HepG2 (cell line): Measurements from ENCODE around the gene GATA3. TPM values are rescaled to one million over a fixed set of nuclear protein-coding genes. Genes with fewer than 3 reads are reported as not detected.

Experiments used
- ATAC-seq: fragments of 200-7000 bp; cut with Tn5 transposase; 3 replicates; pipeline ENCODE4 v1.9.1; 2020; ENCODE audit warnings: mild to moderate bottlenecking, moderate library complexity
- BruUV-seq: library from RNA; stranded (reverse); fragments of 400-500 nt; replicated peaks from 2 replicates; lab custom pipeline; 2021; lab: Mats Ljungman, UMichigan
- CTCF ChIA-PET: fragments of 300-600 bp; formaldehyde crosslinking; extraction: SDS; loops from one replicate; lab custom pipeline; 2021; ENCODE audit warnings: low total read pairs, inconsistent platforms, low intra/inter-chr PET ratio; lab: Yijun Ruan, JAX
- POLR2A ChIA-PET: fragments of 350-600 bp; sonication (Branson Sonifier 250); formaldehyde crosslinking; loops from one replicate; lab custom pipeline; 2020; ENCODE audit warnings: antibody characterized with exemption, inconsistent platforms; lab: Yijun Ruan, JAX
- DNase-seq: peaks from one replicate; pipeline ENCODE4 v3.0.0-alpha.2; 2015; ENCODE audit warnings: low spot score
- FAIRE-seq: peaks from 3 replicates; lab custom pipeline; 2011; peaks lifted over from hg19 to GRCh38; lab: Jason Lieb, UNC
- H2AFZ ChIP-seq: one replicate; pipeline ENCODE4 v1.6.1; 2011; ENCODE audit warnings: low read length, inconsistent platforms
- H3K27ac ChIP-seq: fragments of 300-600 bp; 3 replicates; pipeline ENCODE4 v1.8.0; 2011; ENCODE audit warnings: mixed run types, mild to moderate bottlenecking, mixed read lengths, low read length, inconsistent platforms; ENCODE audit not compliant: insufficient read depth; ENCODE audit errors: extremely low read length
- H3K27me3 ChIP-seq, 2 experiments: fragments of 200-600 bp in 1 of 2; 2 replicates in 1 of 2; 3 replicates in 1 of 2; pipeline versions ENCODE4 v1.6.0 to v1.8.0; 2011; ENCODE audit warnings: low read length in 2 of 2, mild to moderate bottlenecking in 2 of 2, moderate library complexity in 2 of 2, inconsistent platforms in 1 of 2; ENCODE audit not compliant: insufficient read depth in 2 of 2, control insufficient read depth in 1 of 2
- H3K36me3 ChIP-seq, 2 experiments: fragments of 200-600 bp in 1 of 2; replicated peaks in 1 of 2; 2 replicates in 1 of 2; 3 replicates in 1 of 2; pipeline versions ENCODE4 v1.5.1 to v1.8.0; 2011; ENCODE audit warnings: low read length in 2 of 2, inconsistent platforms in 1 of 2; ENCODE audit not compliant: insufficient read depth in 2 of 2, control insufficient read depth in 1 of 2
- H3K4me1 ChIP-seq: 2 replicates; pipeline ENCODE4 v1.5.1; 2012; ENCODE audit warnings: low read length, inconsistent platforms; ENCODE audit not compliant: insufficient read depth
- H3K4me2 ChIP-seq: 2 replicates; pipeline ENCODE4 v1.6.0; 2011; ENCODE audit warnings: low read depth, low read length, inconsistent platforms
- H3K4me3 ChIP-seq, 3 experiments: fragments of 200-600 bp in 1 of 3; sonication (generic), shearing (Covaris generic) in 1 of 3; replicated peaks in 1 of 3; 2 replicates each; pipeline ENCODE4 v1.5.1; 2011 to 2016; ENCODE audit warnings: low read length in 3 of 3, inconsistent platforms in 2 of 3, low read depth in 2 of 3, mild to moderate bottlenecking in 2 of 3, control low read depth in 1 of 3, mixed read lengths in 1 of 3; ENCODE audit not compliant: insufficient read depth in 1 of 3
- H3K79me2 ChIP-seq: one replicate; pipeline ENCODE4 v1.6.1; 2011; ENCODE audit warnings: low read length, inconsistent platforms; ENCODE audit not compliant: insufficient read depth
- H3K9ac ChIP-seq: 2 replicates; pipeline ENCODE4 v1.6.0; 2011; ENCODE audit warnings: mild to moderate bottlenecking, low read depth, low read length, inconsistent platforms; ENCODE audit not compliant: insufficient read depth
- H3K9me3 ChIP-seq: 2 replicates; pipeline ENCODE4 v1.5.1; 2012; ENCODE audit warnings: mild to moderate bottlenecking, low read length
- H4K20me1 ChIP-seq: 2 replicates; pipeline ENCODE4 v1.6.0; 2011; ENCODE audit warnings: inconsistent platforms, mild to moderate bottlenecking, low read length, moderate library complexity; ENCODE audit not compliant: insufficient read depth
- BORCS8-MEF2B ChIP-seq: sonication (generic); formaldehyde crosslinking; IDR thresholded peaks from 2 replicates; pipeline ENCODE4 v1.8.0; 2022; ENCODE audit warnings: mild to moderate bottlenecking, missing genetic modification reagents
- GATAD2A ChIP-seq: IDR thresholded peaks from 2 replicates; pipeline ENCODE4 v1.6.1; 2016
- HNRNPK ChIP-seq: fragments of 200-400 bp; formaldehyde crosslinking; IDR thresholded peaks from 2 replicates; pipeline ENCODE4 v1.6.1; 2018; ENCODE audit warnings: low read length, low read depth, moderate library complexity, mild to moderate bottlenecking; ENCODE audit not compliant: poor library complexity, severe bottlenecking
- MAZ ChIP-seq, 2 experiments: sonication (generic) in 1 of 2; formaldehyde crosslinking in 1 of 2; IDR thresholded peaks; 2 replicates each; pipeline versions ENCODE4 v1.5.0 to v1.6.1; 2012 to 2020; ENCODE audit warnings: low read depth in 2 of 2, mild to moderate bottlenecking in 2 of 2, borderline replicate concordance in 1 of 2, improper control_type of control experiment in 1 of 2, low read length in 1 of 2, missing genetic modification reagents in 1 of 2, moderate library complexity in 1 of 2
- MZF1 ChIP-seq: sonication (generic); formaldehyde crosslinking; IDR thresholded peaks from 2 replicates; pipeline ENCODE4 v1.8.1; 2023; ENCODE audit warnings: mild to moderate bottlenecking, missing genetic modification reagents, borderline replicate concordance
- NCOA1 ChIP-seq: sonication (generic); formaldehyde crosslinking; IDR thresholded peaks from 2 replicates; pipeline ENCODE4 v1.9.0; 2021; ENCODE audit warnings: missing genetic modification reagents
- PAXIP1 ChIP-seq: sonication (generic); formaldehyde crosslinking; conservative IDR thresholded peaks from 2 replicates; pipeline ENCODE4 v1.4.0; 2020; ENCODE audit warnings: mild to moderate bottlenecking, missing genetic modification reagents, moderate library complexity
- PHF21A ChIP-seq: sonication (generic); formaldehyde crosslinking; IDR thresholded peaks from 2 replicates; pipeline ENCODE4 v1.5.0; 2020; ENCODE audit warnings: mild to moderate bottlenecking, missing genetic modification reagents
- SAFB2 ChIP-seq: sonication (generic); formaldehyde crosslinking; IDR thresholded peaks from 2 replicates; pipeline ENCODE4 v1.5.1; 2020; ENCODE audit warnings: missing genetic modification reagents, low read depth, mild to moderate bottlenecking, borderline replicate concordance
- SNRNP70 ChIP-seq: fragments of 200-400 bp; formaldehyde crosslinking; IDR thresholded peaks from 2 replicates; pipeline ENCODE4 v1.6.1; 2017; ENCODE audit warnings: mild to moderate bottlenecking, low read depth, low read length, moderate library complexity
- ZC3H13 ChIP-seq: sonication (generic); formaldehyde crosslinking; IDR thresholded peaks from 2 replicates; pipeline ENCODE4 v1.8.1; 2023; ENCODE audit warnings: mild to moderate bottlenecking, missing genetic modification reagents, moderate library complexity
- ZHX2 ChIP-seq, 2 experiments: sonication (generic) in 1 of 2; formaldehyde crosslinking in 1 of 2; IDR thresholded peaks; 2 replicates each; pipeline versions ENCODE4 v1.6.1 to v1.9.0; 2014 to 2022; ENCODE audit warnings: antibody characterized with exemption in 1 of 2, borderline replicate concordance in 1 of 2, inconsistent platforms in 1 of 2, low read depth in 1 of 2, missing genetic modification reagents in 1 of 2
- ZNF274 ChIP-seq: sonication (generic); formaldehyde crosslinking; IDR thresholded peaks from 2 replicates; pipeline ENCODE4 v1.5.1; 2020; ENCODE audit warnings: mild to moderate bottlenecking, missing genetic modification reagents
- ZNF34 ChIP-seq: sonication (generic); formaldehyde crosslinking; IDR thresholded peaks from 2 replicates; pipeline ENCODE4 v1.4.0; 2020; ENCODE audit warnings: mild to moderate bottlenecking, missing genetic modification reagents, borderline replicate concordance
- ZNF672 ChIP-seq: sonication (generic); formaldehyde crosslinking; IDR thresholded peaks from 2 replicates; pipeline ENCODE4 v1.8.1; 2022; ENCODE audit warnings: missing genetic modification reagents
- WGBS: methylation state at CpG from one replicate; pipeline ENCODE4 v1.1.6; 2017; ENCODE audit warnings: low lambda C conversion rate; 5-methylcytosine and 5-hydroxymethylcytosine counted together
- in situ Hi-C: cut with HindIII; loops from 2 replicates; pipeline ENCODE4 v1.10.0; 2017; ENCODE audit warnings: low pct_unique_long_range_greater_than_20kb; ENCODE audit not compliant: extremely low pct_ligation_motif_present
- intact Hi-C: fragments of 100-400 bp; cut with micrococcal nuclease; formaldehyde crosslinking; loops from one replicate; pipeline ENCODE4 v1.10.0; 2022; ENCODE audit not compliant: unreplicated experiment
- polyA plus RNA-seq, 8 experiments: library from polyadenylated mRNA; depleted of rRNA in 3 of 8; stranded (reverse) in 7 of 8; unstranded in 1 of 8; fragments of >200 nt; fragmentation: Illumina TruSeq in 4 of 8; extraction: Trizol in 4 of 8; gene quantifications; 2 replicates each; pipeline versions ENCODE4 v1.2.1 to v1.2.3, GENCODE V29; 2011 to 2016; ENCODE audit warnings: low read depth in 4 of 8, missing spikeins in 1 of 8, mixed read lengths in 1 of 8; ENCODE audit not compliant: insufficient read depth in 1 of 8
- total RNA-seq, 5 experiments: library from RNA; depleted of rRNA; stranded (reverse); fragments of >200 nt; fragmentation: Illumina TruSeq; extraction: Trizol; gene quantifications; 2 replicates each; pipeline ENCODE4 v1.2.3, GENCODE V29; 2016; ENCODE audit warnings: low read depth in 1 of 5

GATA3 gene
- total and polyA plus RNA-seq, 2 of the 13 experiments (the other 11 are each of a cell fraction or from before 2014, with no cell fraction given): not detected

GRCh38 chr10:8071666-8072065 lies 17.2 kb downstream of the GATA3 start:
- Histone ChIP-seq H3K4me3 (no peak overlapping the region), H3K4me1 (no peaks in the 10 kb centered on the region), H3K9me3 (no peaks in the 10 kb centered on the region), H3K27ac (no peak overlapping the region), H3K9ac (no peak overlapping the region), H3K36me3 (no peaks in the 10 kb centered on the region), H3K4me2 (no peak overlapping the region), H4K20me1 (no peaks in the 10 kb centered on the region), H2AFZ (no peak overlapping the region), H3K79me2 (no peaks in the 10 kb centered on the region), H3K27me3 (peaks cover 3 to 64% of the 10 kb centered on the region in 2 experiments; a peak in 4 of 5 replicates)
- FAIRE-seq (no peak), DNase-seq (no peak), ATAC-seq (no peak)
- in situ Hi-C loops (no loop called here), intact Hi-C loops (no loop called here)
- 0% methylated on average over 5 of the region's 5 CpGs for WGBS
- CTCF ChIA-PET: no interaction called here
- no peak for TF ChIP-seq SAFB2 (CRISPR knock-in tag)
- TF ChIP-seq ZHX2 (IDR thresholded peaks at IDR 0.05; ENCODE audit: low read depth): no peak
- TF ChIP-seq ZHX2 (CRISPR knock-in tag; IDR thresholded peaks at IDR 0.05; ENCODE audit: borderline replicate concordance): no peak
- TF ChIP-seq ZNF34: no peak
- TF ChIP-seq BORCS8-MEF2B (CRISPR knock-in tag): no peak
- no peak for TF ChIP-seq PAXIP1 (CRISPR knock-in tag)
- no peak for TF ChIP-seq SNRNP70
- TF ChIP-seq ZNF672 (CRISPR knock-in tag): no peak
- no peak for TF ChIP-seq ZC3H13 (CRISPR knock-in tag)
- TF ChIP-seq HNRNPK: no peak
- TF ChIP-seq GATAD2A (CRISPR knock-in tag): no peak
- no peak for TF ChIP-seq MZF1 (CRISPR knock-in tag)
- no peak for TF ChIP-seq NCOA1 (CRISPR knock-in tag)
- TF ChIP-seq ZNF274: no peak
- TF ChIP-seq MAZ (IDR thresholded peaks at IDR 0.05; ENCODE audit: borderline replicate concordance, low read depth, low read length): no peak
- TF ChIP-seq MAZ (CRISPR knock-in tag; IDR thresholded peaks at IDR 0.05; ENCODE audit: low read depth): no peak
- TF ChIP-seq PHF21A (CRISPR knock-in tag): no peak
- POLR2A ChIA-PET: no interaction called here
- BruUV-seq: no TSS peak
